ENCODE measurements around the gene NUP214. TPM values are rescaled to one million over a fixed set of nuclear protein-coding genes. Genes with fewer than 3 reads are reported as not detected.

The NUP214 gene
- total and polyA plus RNA-seq, 2 of the 4 experiments (the other 2 are of a cell fraction) = 7.9 to 13.4 TPM

DNA sequence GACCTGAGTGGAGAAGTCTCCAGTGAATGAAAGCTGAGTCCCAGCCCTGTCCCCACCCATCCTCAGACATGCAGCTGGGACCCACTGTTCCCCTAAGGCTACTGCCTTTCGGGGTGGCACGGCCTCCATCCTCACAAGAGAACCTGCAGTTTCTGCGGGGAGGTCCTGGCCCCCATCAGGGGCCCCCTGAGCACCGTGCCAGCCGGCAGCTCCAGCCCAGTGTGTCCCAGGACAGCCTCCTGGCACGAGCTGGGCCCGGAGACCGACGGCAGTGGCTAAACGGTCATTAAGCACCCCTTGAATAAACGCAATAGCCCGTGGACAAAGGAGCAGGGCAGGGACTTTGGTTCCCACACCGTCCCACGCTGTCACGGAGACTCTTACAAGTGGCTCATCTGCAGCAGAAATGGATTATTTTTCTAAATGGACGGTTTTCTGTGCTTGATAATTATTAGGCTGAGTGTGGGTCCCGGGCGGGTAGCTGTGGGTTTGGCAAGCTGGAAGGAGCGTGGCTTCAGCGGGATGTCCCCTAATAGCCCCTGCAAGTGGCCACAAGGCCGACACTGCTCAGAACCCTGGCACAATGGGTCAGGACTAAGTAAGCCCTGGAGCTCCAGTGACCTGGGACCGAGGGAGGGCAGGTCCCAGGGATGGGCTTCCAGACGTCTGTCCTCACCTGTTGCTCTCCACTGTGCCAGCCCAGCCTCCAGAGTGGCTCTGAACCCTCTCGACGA lies 133.5 kb downstream of the NUP214 start:
- Histone ChIP-seq H3K4ac (ENCODE audit: low read depth, low read length) (no peak overlapping the region), H3K4me1 (ENCODE audit: control insufficient read depth, insufficient read depth, low read length) (peaks cover 10% of the 10 kb centered on the region), H3K36me3 (ENCODE audit: control insufficient read depth, insufficient read depth, low read length) (no peaks in the 10 kb centered on the region), H4K8ac (ENCODE audit: low read depth in 2 of 2, low read length in 2 of 2) (no peak overlapping the region), H4K91ac (ENCODE audit: insufficient read depth, low read depth, low read length) (no peak overlapping the region), H4K20me1 (ENCODE audit: insufficient read depth, low read length) (no peaks in the 10 kb centered on the region), H3K4me3 (ENCODE audit: insufficient read depth, low read depth, low read length) (no peak overlapping the region), H2BK5ac (ENCODE audit: low read depth, low read length, poor library complexity, severe bottlenecking) (no peak overlapping the region), H3K27me3 (ENCODE audit: control insufficient read depth, insufficient read depth, low read length) (peaks cover 2% of the 10 kb centered on the region; the same call in 1 of the 2 replicates), H3K18ac (ENCODE audit: low read depth, low read length) (no peak overlapping the region), H3K4me2 (ENCODE audit: low read depth, low read length) (no peak overlapping the region), H2BK120ac (ENCODE audit: low read depth, low read length) (no peak overlapping the region), H3K56ac (ENCODE audit: extremely low read depth, insufficient read depth, low read length) (no peak overlapping the region), H3K23ac (ENCODE audit: low read depth, low read length) (no peak overlapping the region), H3K27ac (ENCODE audit: insufficient read depth, low read length) (no peak overlapping the region), H2AK5ac (ENCODE audit: low read depth, low read length) (no peak overlapping the region), H2AFZ (replicated peaks; ENCODE audit: low read length, poor library complexity) (no peak overlapping the region), H3K9me3 (ENCODE audit: control insufficient read depth, insufficient read depth, low read length) (no peaks in the 10 kb centered on the region), H4K5ac (ENCODE audit: low read depth, low read length) (no peak overlapping the region), H2AK9ac (replicated peaks; ENCODE audit: low read depth, low read length, poor library complexity) (peak overlapping the region; percentile 57), H3K9me1 (ENCODE audit: insufficient read depth, low read length) (peaks cover 6% of the 10 kb centered on the region; the same call in 1 of the 2 replicates), H3K14ac (replicated peaks; ENCODE audit: low read depth, low read length) (no peak overlapping the region), H3K9ac (ENCODE audit: low read depth, low read length) (no peak overlapping the region), H2BK20ac (ENCODE audit: low read depth, low read length) (no peak overlapping the region), H3K79me1 (ENCODE audit: low read depth in 1 of 2, low read length in 2 of 2) (0 out of 4 replicates have a peak, but pooled peaks cover 0 to 2% of the 10 kb centered on the region in 2 experiments), H2BK15ac (ENCODE audit: low read depth, low read length) (no peak overlapping the region; the same call in 2 of the 3 replicates)
- DNase-seq = no peak
- TF ChIP-seq, protein P1, sequence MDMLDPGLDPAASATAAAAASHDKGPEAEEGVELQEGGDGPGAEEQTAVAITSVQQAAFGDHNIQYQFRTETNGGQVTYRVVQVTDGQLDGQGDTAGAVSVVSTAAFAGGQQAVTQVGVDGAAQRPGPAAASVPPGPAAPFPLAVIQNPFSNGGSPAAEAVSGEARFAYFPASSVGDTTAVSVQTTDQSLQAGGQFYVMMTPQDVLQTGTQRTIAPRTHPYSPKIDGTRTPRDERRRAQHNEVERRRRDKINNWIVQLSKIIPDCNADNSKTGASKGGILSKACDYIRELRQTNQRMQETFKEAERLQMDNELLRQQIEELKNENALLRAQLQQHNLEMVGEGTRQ (IDR thresholded peaks at IDR 0.05; ENCODE audit: low read depth, low read length) = no peak
- TF ChIP-seq, protein P2, sequence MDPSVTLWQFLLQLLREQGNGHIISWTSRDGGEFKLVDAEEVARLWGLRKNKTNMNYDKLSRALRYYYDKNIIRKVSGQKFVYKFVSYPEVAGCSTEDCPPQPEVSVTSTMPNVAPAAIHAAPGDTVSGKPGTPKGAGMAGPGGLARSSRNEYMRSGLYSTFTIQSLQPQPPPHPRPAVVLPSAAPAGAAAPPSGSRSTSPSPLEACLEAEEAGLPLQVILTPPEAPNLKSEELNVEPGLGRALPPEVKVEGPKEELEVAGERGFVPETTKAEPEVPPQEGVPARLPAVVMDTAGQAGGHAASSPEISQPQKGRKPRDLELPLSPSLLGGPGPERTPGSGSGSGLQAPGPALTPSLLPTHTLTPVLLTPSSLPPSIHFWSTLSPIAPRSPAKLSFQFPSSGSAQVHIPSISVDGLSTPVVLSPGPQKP (IDR thresholded peaks at IDR 0.05; ENCODE audit: borderline replicate concordance, low read depth, low read length) = no peak
- no peak for TF ChIP-seq CEBPB (IDR thresholded peaks at IDR 0.05; ENCODE audit: low read depth, low read length)
- no peak for TF ChIP-seq SMC3 (IDR thresholded peaks at IDR 0.05; ENCODE audit: low read depth, low read length)
- TF ChIP-seq MXI1 (IDR thresholded peaks at IDR 0.05; ENCODE audit: borderline replicate concordance, low read depth, low read length) = no peak
- TF ChIP-seq, protein P3, sequence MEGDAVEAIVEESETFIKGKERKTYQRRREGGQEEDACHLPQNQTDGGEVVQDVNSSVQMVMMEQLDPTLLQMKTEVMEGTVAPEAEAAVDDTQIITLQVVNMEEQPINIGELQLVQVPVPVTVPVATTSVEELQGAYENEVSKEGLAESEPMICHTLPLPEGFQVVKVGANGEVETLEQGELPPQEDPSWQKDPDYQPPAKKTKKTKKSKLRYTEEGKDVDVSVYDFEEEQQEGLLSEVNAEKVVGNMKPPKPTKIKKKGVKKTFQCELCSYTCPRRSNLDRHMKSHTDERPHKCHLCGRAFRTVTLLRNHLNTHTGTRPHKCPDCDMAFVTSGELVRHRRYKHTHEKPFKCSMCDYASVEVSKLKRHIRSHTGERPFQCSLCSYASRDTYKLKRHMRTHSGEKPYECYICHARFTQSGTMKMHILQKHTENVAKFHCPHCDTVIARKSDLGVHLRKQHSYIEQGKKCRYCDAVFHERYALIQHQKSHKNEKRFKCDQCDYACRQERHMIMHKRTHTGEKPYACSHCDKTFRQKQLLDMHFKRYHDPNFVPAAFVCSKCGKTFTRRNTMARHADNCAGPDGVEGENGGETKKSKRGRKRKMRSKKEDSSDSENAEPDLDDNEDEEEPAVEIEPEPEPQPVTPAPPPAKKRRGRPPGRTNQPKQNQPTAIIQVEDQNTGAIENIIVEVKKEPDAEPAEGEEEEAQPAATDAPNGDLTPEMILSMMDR (conservative IDR thresholded peaks at IDR 0.05; ENCODE audit: low read depth, low read length) = no peak
- no peak for TF ChIP-seq MAFK (IDR thresholded peaks at IDR 0.05; ENCODE audit: low read depth, low read length)
- no peak for TF ChIP-seq MAZ (IDR thresholded peaks at IDR 0.05; ENCODE audit: borderline replicate concordance, low read depth, low read length)
- no peak for TF ChIP-seq POLR2A (IDR thresholded peaks at IDR 0.05; ENCODE audit: low read depth, low read length)
- no peak for TF ChIP-seq RCOR1 (IDR thresholded peaks at IDR 0.05; ENCODE audit: insufficient replicate concordance, low read length)
- 76% methylated on average over 15 of the region's 25 CpGs; no CpG with 5 or more reads in 1 of the 2 experiments for WGBS, 2 experiments (ENCODE audit: extremely low coverage in 2 of 2, insufficient read length in 1 of 2)
- intact Hi-C loops (cut with micrococcal nuclease) = no loop called here
- ChIA-PET CTCF (no interaction called here), POLR2A (ENCODE audit: unreplicated experiment) (no interaction called here)
- in situ Hi-C loops (cut with MboI; ENCODE audit: low sequenced_read_pairs) = no loop called here
- dilution Hi-C loops (cut with HindIII; ENCODE audit: low sequenced_read_pairs, unreplicated experiment) = no loop called here
- no peak for ATAC-seq (ENCODE audit: low read depth)
- no TSS peak for BruUV-seq (replicated peaks)
